Mononuclear cell (primary cell): ENCODE data around the gene FRMD3. TPM values are rescaled to one million over a fixed set of nuclear protein-coding genes. Genes with fewer than 3 reads are reported as not detected.

Experiments used
- H3K27me3 ChIP-seq: 2 replicates; pipeline ENCODE4 v1.6.0; 2011; ENCODE audit warnings: low read length, control low read depth; ENCODE audit not compliant: insufficient read depth
- H3K4me1 ChIP-seq: 2 replicates; pipeline ENCODE4 v1.5.1; 2011; ENCODE audit warnings: mild to moderate bottlenecking, low read length, control low read depth; ENCODE audit not compliant: insufficient read depth
- H3K4me3 ChIP-seq: 2 replicates; pipeline ENCODE4 v1.5.1; 2011; ENCODE audit warnings: mild to moderate bottlenecking, low read length, moderate library complexity
- H3K9me3 ChIP-seq: 2 replicates; pipeline ENCODE4 v1.5.1; 2011; ENCODE audit warnings: low read depth, mild to moderate bottlenecking, control low read depth, low read length
- total RNA-seq: library from RNA; depleted of rRNA; stranded (reverse); fragments of >200 nt; gene quantifications from one replicate; pipeline ENCODE4 v1.2.3, GENCODE V29; 2012

Gene FRMD3
- total RNA-seq, 1 donor = 15.1 TPM

- H3K4me3 ChIP-seq = no peak overlapping the region
- H3K9me3 ChIP-seq = no peaks in the 10 kb centered on the region
- H3K27me3 ChIP-seq = no peaks in the 10 kb centered on the region
These were observed 92.4 kb downstream of the FRMD3 start for GRCh38 chr9:83445703-83446265.

DNA sequence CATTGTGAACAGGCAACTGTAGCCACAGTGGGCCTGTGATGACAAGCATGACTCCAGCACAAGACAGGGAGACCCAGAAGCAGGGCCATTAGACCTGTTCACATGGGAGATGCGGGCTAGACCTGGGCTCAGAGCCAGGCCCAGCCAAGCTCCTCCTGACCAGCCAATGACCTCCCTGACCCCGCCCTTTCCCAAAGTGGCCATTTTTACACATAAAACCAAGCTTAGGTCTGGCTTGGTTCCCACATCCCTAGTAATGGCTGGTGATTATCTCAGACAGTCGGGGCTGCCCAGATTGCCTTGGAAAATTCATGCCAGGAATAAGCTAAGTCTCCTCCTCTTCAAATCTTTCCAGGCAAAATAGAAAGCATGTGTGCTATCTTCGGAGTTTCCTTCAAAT is 94.1 kb downstream of the FRMD3 start:
- Histone ChIP-seq H3K9me3 (no peaks in the 10 kb centered on the region), H3K27me3 (no peaks in the 10 kb centered on the region), H3K4me1 (no peaks in the 10 kb centered on the region), H3K4me3 (no peak overlapping the region)

More at GRCh38 chr9:83445703-83446265, 92.4 kb downstream of the FRMD3 start:
- H3K4me1 ChIP-seq = no peaks in the 10 kb centered on the region

- H3K4me1 ChIP-seq = no peaks in the 10 kb centered on the region
- no peaks in the 10 kb centered on the region for H3K27me3 ChIP-seq
- no peak overlapping the region for H3K4me3 ChIP-seq
- H3K9me3 ChIP-seq = no peaks in the 10 kb centered on the region
These were observed 96.8 kb downstream of the FRMD3 start for GRCh38 chr9:83441390-83441789.

GRCh38 chr9:83440641-83441040 is 97.6 kb downstream of the FRMD3 start:
- Histone ChIP-seq H3K9me3 (no peaks in the 10 kb centered on the region), H3K27me3 (no peaks in the 10 kb centered on the region), H3K4me3 (no peak overlapping the region), H3K4me1 (peaks cover under 1% of the 10 kb centered on the region)

DNA sequence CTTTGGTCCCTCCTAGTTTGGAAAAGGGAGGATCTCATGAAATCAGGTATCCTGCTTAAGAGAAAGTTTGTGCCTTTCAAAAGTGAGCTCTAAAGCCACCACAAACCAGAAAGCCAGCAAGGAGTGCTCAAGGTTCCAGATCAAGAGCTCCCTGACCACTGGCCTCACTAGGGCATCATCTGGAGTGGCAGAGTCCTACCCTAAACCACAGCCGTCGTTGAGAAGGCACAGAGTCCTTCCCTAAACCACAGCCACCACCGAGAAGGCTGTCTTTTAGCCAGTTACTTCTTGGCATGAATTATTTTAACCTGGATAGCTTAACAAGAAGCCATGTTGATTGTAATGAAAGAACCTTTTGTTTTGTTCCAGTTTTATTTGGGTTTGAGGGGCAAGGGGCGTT is 102.9 kb downstream of the FRMD3 start:
- H3K9me3 ChIP-seq = no peaks in the 10 kb centered on the region
- peaks cover 43% of the 10 kb centered on the region for H3K4me1 ChIP-seq
- H3K27me3 ChIP-seq = no peaks in the 10 kb centered on the region
- H3K4me3 ChIP-seq = no peak overlapping the region

DNA sequence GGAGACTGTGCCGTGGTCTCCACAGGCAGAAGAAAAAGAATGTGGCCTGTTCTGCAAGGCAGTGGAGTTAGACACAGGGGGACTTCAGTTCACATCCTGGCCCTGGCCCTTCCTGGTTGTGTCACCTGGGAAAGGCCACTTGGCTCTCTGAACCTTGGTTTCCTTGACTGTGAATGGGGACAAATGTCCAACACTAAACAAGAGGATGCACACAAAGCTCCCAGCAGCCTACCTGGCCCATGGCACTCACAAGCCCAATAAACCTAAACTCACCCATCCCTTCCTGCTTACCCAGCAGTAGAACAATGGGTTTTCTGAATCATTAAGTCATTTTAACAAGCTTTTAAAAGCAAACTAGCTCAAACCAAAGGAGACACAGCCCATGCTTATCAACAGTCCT is 103.9 kb downstream of the FRMD3 start:
- no peaks in the 10 kb centered on the region for H3K27me3 ChIP-seq
- H3K4me3 ChIP-seq = no peak overlapping the region
- no peaks in the 10 kb centered on the region for H3K9me3 ChIP-seq
- H3K4me1 ChIP-seq = peaks cover 43% of the 10 kb centered on the region

- no peaks in the 10 kb centered on the region for H3K9me3 ChIP-seq
- H3K4me1 ChIP-seq = peaks cover 43% of the 10 kb centered on the region
- H3K27me3 ChIP-seq = no peaks in the 10 kb centered on the region
- H3K4me3 ChIP-seq = no peak overlapping the region
These were observed 104.4 kb downstream of the FRMD3 start for GRCh38 chr9:83433846-83434245.

GRCh38 chr9:83432877-83433550 is 105.2 kb downstream of the FRMD3 start:
- Histone ChIP-seq H3K4me3 (no peak overlapping the region), H3K9me3 (no peaks in the 10 kb centered on the region), H3K27me3 (no peaks in the 10 kb centered on the region), H3K4me1 (peaks cover 43% of the 10 kb centered on the region)

DNA sequence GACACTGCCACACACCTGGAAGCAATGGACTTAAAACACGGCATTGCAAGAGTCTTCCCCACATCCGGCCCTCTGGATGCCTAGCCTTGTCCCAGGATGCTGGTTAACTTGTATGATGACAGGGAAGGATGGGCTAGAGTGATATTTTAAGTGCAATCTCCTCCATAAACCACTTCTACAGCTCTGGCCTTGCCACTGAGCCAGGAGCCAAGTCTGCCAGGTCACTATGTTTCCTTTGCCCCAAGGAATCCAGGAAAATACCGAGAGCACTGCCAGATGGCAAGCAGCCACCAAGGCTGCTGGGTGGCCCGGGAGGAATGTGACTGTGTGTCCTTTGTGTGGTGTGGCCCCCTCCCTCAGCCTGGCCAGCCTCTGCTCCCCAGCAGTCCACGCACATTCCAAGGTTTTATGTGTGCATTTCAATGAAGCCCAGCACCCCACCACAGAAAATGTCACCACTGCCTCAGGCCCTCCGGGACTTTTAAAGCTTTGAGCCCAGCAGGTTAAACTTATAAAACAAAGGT is 106.0 kb downstream of the FRMD3 start:
- Histone ChIP-seq H3K9me3 (no peaks in the 10 kb centered on the region), H3K27me3 (no peaks in the 10 kb centered on the region), H3K4me1 (peaks cover 43% of the 10 kb centered on the region), H3K4me3 (no peak overlapping the region)

DNA sequence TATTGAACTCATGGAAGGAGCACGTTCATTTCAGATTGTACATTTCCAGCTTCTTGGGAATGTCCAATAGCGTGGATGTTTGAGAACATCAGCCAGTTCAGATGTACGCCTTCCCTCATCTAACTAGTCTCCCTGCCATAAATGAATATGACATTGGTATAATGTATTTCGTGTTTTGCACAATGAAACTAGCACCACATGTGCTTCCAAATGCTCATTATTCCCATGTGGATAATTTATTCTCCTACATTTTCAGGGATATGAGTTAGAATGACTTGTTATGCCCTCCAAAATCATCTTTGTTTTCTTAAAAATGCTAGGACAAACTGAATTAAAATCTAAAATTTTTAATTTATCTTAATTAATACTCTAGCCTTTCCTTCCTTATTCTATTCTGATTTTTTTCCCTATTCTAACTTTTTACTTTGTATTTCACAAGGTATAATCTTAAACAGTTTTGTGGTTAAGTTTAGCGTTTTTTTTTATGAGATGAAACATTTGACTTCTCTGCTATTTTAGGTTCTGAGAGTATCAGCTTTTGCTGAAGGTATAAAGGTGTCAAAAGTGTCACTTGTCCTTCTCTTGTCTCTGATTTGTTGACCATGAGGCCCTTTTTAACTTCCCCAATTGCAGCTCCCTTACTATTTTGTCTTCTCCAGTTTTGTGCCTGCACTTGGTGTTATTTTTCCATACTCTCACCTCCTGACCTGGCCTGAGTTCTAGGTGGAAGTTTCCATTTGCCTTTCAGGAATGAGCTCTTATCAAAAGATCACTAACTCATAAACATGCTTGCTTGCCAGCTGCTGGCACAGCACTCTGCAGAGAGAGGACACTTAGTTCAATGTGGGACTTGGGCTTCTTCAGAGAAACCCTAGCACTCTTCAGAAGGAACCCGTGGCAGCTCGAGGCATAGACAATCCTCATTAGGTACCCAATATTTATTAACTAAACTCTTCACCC is 106.8 kb downstream of the FRMD3 start:
- Histone ChIP-seq H3K4me1 (peaks cover 51% of the 10 kb centered on the region), H3K27me3 (no peaks in the 10 kb centered on the region), H3K9me3 (no peaks in the 10 kb centered on the region), H3K4me3 (no peak overlapping the region)

DNA sequence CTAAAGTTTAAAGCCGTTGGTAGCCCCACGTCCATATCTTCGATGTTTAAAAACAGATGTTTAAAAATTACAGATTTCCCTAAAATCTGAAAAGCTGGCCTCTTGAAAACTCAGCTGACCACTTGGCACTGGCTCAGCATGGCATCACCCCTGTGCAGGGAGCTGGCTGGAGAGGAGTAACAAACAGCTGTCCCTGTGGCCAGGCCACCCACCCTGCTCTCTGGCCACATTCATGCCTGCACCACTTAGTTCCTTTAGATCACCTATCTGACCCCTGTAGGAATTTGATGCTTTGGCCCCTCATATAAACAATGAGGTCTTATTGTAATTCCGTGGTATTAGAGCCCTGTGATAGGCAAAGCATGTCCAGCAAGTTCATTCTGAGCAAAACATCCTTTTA is 107.5 kb downstream of the FRMD3 start:
- Histone ChIP-seq H3K4me3 (no peak overlapping the region), H3K4me1 (peaks cover 54% of the 10 kb centered on the region), H3K27me3 (no peaks in the 10 kb centered on the region), H3K9me3 (no peaks in the 10 kb centered on the region)

GRCh38 chr9:83429229-83429628 is 109.0 kb downstream of the FRMD3 start:
- Histone ChIP-seq H3K4me3 (no peak overlapping the region), H3K9me3 (no peaks in the 10 kb centered on the region), H3K27me3 (no peaks in the 10 kb centered on the region), H3K4me1 (peaks cover 39% of the 10 kb centered on the region)

DNA sequence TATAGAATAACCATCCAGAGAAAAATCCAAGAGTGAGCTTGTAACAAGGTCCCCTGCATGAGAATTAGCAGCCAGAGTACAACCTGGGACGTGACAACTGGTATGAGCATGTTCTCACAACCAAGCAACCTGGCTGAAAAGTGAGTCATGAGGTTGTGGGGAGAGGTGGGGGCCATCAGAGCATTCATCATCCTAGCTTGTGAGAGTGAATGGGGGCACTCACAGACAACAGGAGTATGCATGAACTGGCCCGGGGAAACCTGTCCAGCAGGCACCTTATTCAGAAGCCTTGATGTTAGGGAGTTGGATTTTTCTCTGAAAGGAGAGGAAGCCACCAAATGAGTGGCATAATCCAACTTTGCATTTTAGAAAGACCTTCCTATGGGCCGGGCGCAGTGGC is 113.0 kb downstream of the FRMD3 start:
- no peak overlapping the region for H3K4me3 ChIP-seq
- no peaks in the 10 kb centered on the region for H3K27me3 ChIP-seq
- no peaks in the 10 kb centered on the region for H3K9me3 ChIP-seq
- H3K4me1 ChIP-seq = peaks cover 11% of the 10 kb centered on the region

DNA sequence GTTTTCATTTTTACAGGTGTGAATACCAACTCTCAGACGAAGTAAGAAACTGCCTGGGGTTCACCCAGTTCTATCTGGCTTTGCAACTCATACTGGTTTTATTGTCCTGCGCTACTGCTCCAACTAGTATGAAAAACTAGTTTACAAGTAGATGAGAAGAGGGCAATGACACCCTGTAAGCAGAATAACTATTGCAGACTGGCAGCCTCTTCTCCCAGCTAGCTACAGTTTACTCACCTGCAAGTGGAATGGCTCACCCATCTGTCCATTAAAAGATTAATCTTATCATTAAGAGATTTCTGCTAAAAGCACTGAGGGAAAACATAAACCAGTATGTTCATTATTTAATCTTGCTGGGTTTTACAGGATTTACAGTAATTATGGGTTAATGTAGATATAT is 113.4 kb downstream of the FRMD3 start:
- Histone ChIP-seq H3K4me3 (no peak overlapping the region), H3K4me1 (peaks cover 11% of the 10 kb centered on the region), H3K9me3 (no peaks in the 10 kb centered on the region), H3K27me3 (no peaks in the 10 kb centered on the region)
